B cell (primary cell): ENCODE measurements around the gene UTS2R. TPM values are rescaled to one million over a fixed set of nuclear protein-coding genes. Genes with fewer than 3 reads are reported as not detected.

Experiments
- ATAC-seq: fragments of 200-7000 bp; cut with Tn5 transposase; one replicate; pipeline ENCODE4 v1.10.0; 2021; ENCODE audit warnings: low read depth, mild to moderate bottlenecking, moderate number of reproducible peaks, moderate library complexity
- CTCF ChIA-PET: fragments of 350-600 bp; sonication (Branson Sonifier 250); formaldehyde crosslinking; loops from one replicate; lab custom pipeline; 2021; ENCODE audit warnings: antibody characterized with exemption, inconsistent platforms; lab: Charles Lee
- POLR2A ChIA-PET: fragments of 350-600 bp; sonication (Branson Sonifier 250); formaldehyde crosslinking; loops from one replicate; lab custom pipeline; 2021; ENCODE audit warnings: antibody characterized with exemption; lab: Charles Lee
- DNase-seq: peaks from one replicate; pipeline ENCODE4 v3.0.0; 2013
- H2AFZ ChIP-seq: 2 replicates; pipeline ENCODE4 v1.6.1; 2012; ENCODE audit warnings: mild to moderate bottlenecking, low read depth, low read length; ENCODE audit not compliant: insufficient read depth, poor library complexity, severe bottlenecking
- H3K27ac ChIP-seq, 2 donors: 1 replicate in 1 of 2; 2 replicates in 1 of 2; pipeline ENCODE4 v1.5.1; 2012 to 2013; ENCODE audit warnings: low read length in 2 of 2, mild to moderate bottlenecking in 2 of 2, moderate library complexity in 1 of 2
- H3K27me3 ChIP-seq, 4 experiments: fragments of 200-600 bp in 1 of 4; sonication (generic) in 1 of 4; replicated peaks in 1 of 4; 1 replicate in 2 of 4; 2 replicates in 2 of 4; pipeline versions ENCODE4 v1.6.1 to v1.7.0; 2013 to 2016; ENCODE audit warnings: low read length in 3 of 4, mild to moderate bottlenecking in 2 of 4, mixed read lengths in 1 of 4, moderate library complexity in 1 of 4; ENCODE audit not compliant: insufficient read depth in 4 of 4, control insufficient read depth in 3 of 4; ENCODE audit errors: control extremely low read depth in 1 of 4
- H3K36me3 ChIP-seq, 2 experiments: replicated peaks in 1 of 2; 1 replicate in 1 of 2; 2 replicates in 1 of 2; pipeline versions ENCODE4 v1.6.1 to v1.7.1; 2013; ENCODE audit warnings: low read length in 1 of 2; ENCODE audit not compliant: insufficient read depth in 2 of 2, control insufficient read depth in 1 of 2; ENCODE audit errors: control extremely low read depth in 1 of 2, extremely low read depth in 1 of 2
- H3K4me1 ChIP-seq, 2 donors: fragments of 200-600 bp in 1 of 2; sonication (generic) in 1 of 2; 1 replicate in 1 of 2; 2 replicates in 1 of 2; pipeline versions ENCODE4 v1.5.1 to v1.6.1; 2013 to 2017; ENCODE audit warnings: low read length in 2 of 2; ENCODE audit not compliant: control insufficient read depth in 2 of 2, insufficient read depth in 2 of 2
- H3K4me2 ChIP-seq: replicated peaks from 2 replicates; pipeline ENCODE3; 2012; ENCODE audit warnings: mild to moderate bottlenecking, low read depth, low read length; ENCODE audit not compliant: poor library complexity, severe bottlenecking
- H3K4me3 ChIP-seq, 5 experiments: fragments of 200-600 bp in 1 of 5; sonication (generic) in 1 of 5; 1 replicate in 3 of 5; 2 replicates in 2 of 5; pipeline versions ENCODE4 v1.5.1 to v1.7.0; 2011 to 2016; ENCODE audit warnings: low read length in 4 of 5, mild to moderate bottlenecking in 4 of 5, low read depth in 2 of 5, control low read depth in 1 of 5, moderate library complexity in 1 of 5; ENCODE audit not compliant: insufficient read depth in 1 of 5; ENCODE audit errors: control extremely low read depth in 1 of 5, extremely low read depth in 1 of 5
- H3K79me2 ChIP-seq: fragments of 200-600 bp; sonication (generic); one replicate; pipeline ENCODE4 v1.6.0; 2016; ENCODE audit warnings: low read length; ENCODE audit not compliant: control insufficient read depth, insufficient read depth
- H3K9ac ChIP-seq: fragments of 200-600 bp; sonication (generic); 2 replicates; pipeline ENCODE4 v1.6.1; 2017; ENCODE audit warnings: mild to moderate bottlenecking, low read length, moderate library complexity
- H3K9me3 ChIP-seq, 3 donors: one replicate each; pipeline versions ENCODE4 v1.6.1 to v1.7.1; 2013; ENCODE audit warnings: low read length in 2 of 3; ENCODE audit not compliant: control insufficient read depth in 2 of 3, insufficient read depth in 1 of 3; ENCODE audit errors: control extremely low read depth in 1 of 3
- H4K20me1 ChIP-seq: 2 replicates; pipeline ENCODE4 v1.6.0; 2012; ENCODE audit warnings: mild to moderate bottlenecking, low read length; ENCODE audit not compliant: insufficient read depth, control insufficient read depth, poor library complexity, severe bottlenecking
- H3K27ac Mint-ChIP-seq: one replicate; pipeline ENCODE4 v1.8.0; 2021; ENCODE audit warnings: mixed read lengths
- H3K27me3 Mint-ChIP-seq: one replicate; pipeline ENCODE4 v1.8.0; 2021; ENCODE audit warnings: mixed read lengths
- H3K4me1 Mint-ChIP-seq: one replicate; pipeline ENCODE4 v1.8.0; 2021; ENCODE audit warnings: mixed read lengths
- H3K4me3 Mint-ChIP-seq: one replicate; pipeline ENCODE4 v1.8.0; 2021; ENCODE audit warnings: mixed read lengths
- H3K9me3 Mint-ChIP-seq: one replicate; pipeline ENCODE4 v1.8.0; 2022; ENCODE audit warnings: mixed read lengths; ENCODE audit not compliant: insufficient read depth
- CTCF ChIP-seq: fragments of 200-600 bp; IDR thresholded peaks from one replicate; pipeline ENCODE4 v1.8.0; 2022; ENCODE audit warnings: antibody characterized with exemption, mild to moderate bottlenecking
- EZH2 ChIP-seq: IDR thresholded peaks from 2 replicates; pipeline ENCODE4 v1.6.1; 2012; ENCODE audit warnings: borderline replicate concordance, low read depth, mild to moderate bottlenecking, moderate library complexity, low read length; ENCODE audit not compliant: insufficient read depth, poor library complexity, severe bottlenecking
- WGBS: methylation state at CpG from one replicate; pipeline ENCODE4 v1.1.5; 2013; ENCODE audit warnings: missing lambda C conversion rate; ENCODE audit not compliant: insufficient coverage; 5-methylcytosine and 5-hydroxymethylcytosine counted together
- intact Hi-C: fragments of 100-400 bp; cut with micrococcal nuclease; formaldehyde crosslinking; loops from one replicate; pipeline ENCODE4 v1.10.0; 2022
- polyA plus RNA-seq: library from polyadenylated mRNA; depleted of rRNA; stranded (reverse); fragments of >200 nt; gene quantifications from 2 replicates; pipeline ENCODE4 v1.2.3, GENCODE V29; 2012
- total RNA-seq, 2 donors: library from RNA; stranded (reverse); fragments of 120-200 nt in 1 of 2; gene quantifications; 1 replicate in 1 of 2; 2 replicates in 1 of 2; pipeline versions ENCODE4 v1.2.3 to v1.2.4, GENCODE V29; 2013 to 2022

Gene UTS2R
- total and polyA plus RNA-seq, 2 donors (not counting 1 experiment from before 2014, with no cell fraction given): 0.86 TPM; not detected in 1

GRCh38 chr17:82387705-82388106, 16.1 kb downstream of the UTS2R start:
- Histone ChIP-seq H3K36me3 (peaks cover 0 to 7% of the 10 kb centered on the region in 2 experiments), H3K4me2 (no peak overlapping the region), H4K20me1 (no peaks in the 10 kb centered on the region), H3K4me3 (no peak overlapping the region), H3K27me3 (peaks cover 0 to 34% (median 4%) of the 10 kb centered on the region in 4 experiments), H3K27ac (no peak overlapping the region), H3K79me2 (no peaks in the 10 kb centered on the region), H3K9me3 (no peaks in the 10 kb centered on the region), H2AFZ (no peak overlapping the region), H3K4me1 (no peaks in the 10 kb centered on the region), H3K9ac (no peak overlapping the region)
- H3K27me3 Mint-ChIP-seq: no peaks in the 10 kb centered on the region
- H3K9me3 Mint-ChIP-seq: no peaks in the 10 kb centered on the region
- ATAC-seq: no peak
- intact Hi-C loops: no loop called here
- H3K4me3 Mint-ChIP-seq: no peak overlapping the region
- DNase-seq: no peak
- ChIA-PET POLR2A (no interaction called here), CTCF (no interaction called here)
- WGBS: 86% methylated on average over 3 of the region's 3 CpGs
- H3K4me1 Mint-ChIP-seq: peaks cover 2% of the 10 kb centered on the region
- TF ChIP-seq CTCF: no peak
- TF ChIP-seq EZH2: no peak
- no peak overlapping the region for H3K27ac Mint-ChIP-seq

- peaks cover 0 to 13% of the 10 kb centered on the region in 2 experiments for H3K36me3 ChIP-seq
- H3K4me3 ChIP-seq: no peak overlapping the region
- H3K79me2 ChIP-seq: no peaks in the 10 kb centered on the region
- H3K4me2 ChIP-seq: no peak overlapping the region
- no peak for ATAC-seq
- H3K4me1 Mint-ChIP-seq: peaks cover 2% of the 10 kb centered on the region
- H3K4me1 ChIP-seq: no peaks in the 10 kb centered on the region
- WGBS: 90% methylated on average over 23 of the region's 34 CpGs
- no peaks in the 10 kb centered on the region for H3K27me3 Mint-ChIP-seq
- no peak overlapping the region for H3K27ac Mint-ChIP-seq
- H3K9me3 Mint-ChIP-seq: no peaks in the 10 kb centered on the region
- H3K27me3 ChIP-seq: peaks cover 0 to 34% (median 4%) of the 10 kb centered on the region in 4 experiments
- intact Hi-C loops: no loop called here
- H3K9me3 ChIP-seq: no peaks in the 10 kb centered on the region
- no peak overlapping the region for H3K9ac ChIP-seq
- no peak overlapping the region for H3K4me3 Mint-ChIP-seq
- no peaks in the 10 kb centered on the region for H4K20me1 ChIP-seq
- ChIA-PET POLR2A (no interaction called here), CTCF (no interaction called here)
- no peak overlapping the region for H2AFZ ChIP-seq
- H3K27ac ChIP-seq: no peak overlapping the region
- DNase-seq: no peak
- TF ChIP-seq CTCF: no peak
These were observed 16.8 kb downstream of the UTS2R start for GRCh38 chr17:82388223-82388921.
